Measurements from ENCODE around the gene LRTM2.

LRTM2 gene

DNA sequence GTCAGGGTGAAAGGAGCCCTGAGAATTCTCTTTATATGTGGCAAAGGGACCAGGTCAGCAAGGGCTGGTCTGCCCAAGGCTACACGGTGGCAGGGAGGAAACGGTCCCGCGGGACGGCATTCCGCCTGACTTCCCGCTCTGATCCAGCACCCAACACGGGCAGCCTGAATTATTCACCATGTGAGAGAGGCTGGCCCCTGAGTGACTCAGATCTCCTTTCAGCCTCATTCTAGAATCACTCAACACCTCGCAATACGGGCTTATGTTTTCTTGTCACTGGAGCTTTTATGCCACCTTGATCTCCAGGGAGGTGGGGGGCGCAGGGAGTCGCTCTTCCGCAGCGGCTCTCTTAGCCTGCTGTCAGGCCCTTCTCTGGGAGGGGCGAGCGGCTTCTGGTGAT, 8.5 kb downstream of the LRTM2 start:
- CTCF ChIA-PET, result interaction anchor here (0.6 kb wide), 1 partner anchor 532 kb away, joined by 3 read pairs; no protein-coding TSS in a partner anchor
- Histone ChIP-seq H3K36me3 (ENCODE audit: control insufficient read depth in 2 of 2, insufficient read depth in 1 of 2, low read length in 2 of 2) (no peaks in the 10 kb centered on the region), H3K9me3 (ENCODE audit: control insufficient read depth, insufficient read depth, low read depth, low read length) (no peaks in the 10 kb centered on the region), H3K4me3 (ENCODE audit: low read depth, low read length) (no peak overlapping the region), H3K27ac (ENCODE audit: extremely low read depth, low read depth, low read length) (no peak overlapping the region), H3K4me1 (ENCODE audit: control insufficient read depth, insufficient read depth, low read length) (no peaks in the 10 kb centered on the region)
- peak; percentile 44; the same call in 1 of the 2 replicates for TF ChIP-seq WT1 (tag by site-specific recombination; IDR thresholded peaks at IDR 0.05)
- no peak for TF ChIP-seq ZNF140 (tag by site-specific recombination; IDR thresholded peaks at IDR 0.05)
- TF ChIP-seq ZNF768 (tag by site-specific recombination; IDR thresholded peaks at IDR 0.05), result no peak
- TF ChIP-seq TCF7L2 (IDR thresholded peaks at IDR 0.05; ENCODE audit: borderline replicate concordance, low read depth, low read length), result no peak
- no peak for TF ChIP-seq ZNF391 (tag by site-specific recombination; IDR thresholded peaks at IDR 0.05; ENCODE audit: borderline replicate concordance, low read depth)
- no peak for TF ChIP-seq ZSCAN23 (tag by site-specific recombination; IDR thresholded peaks at IDR 0.05)
- no peak for TF ChIP-seq PRDM10 (tag by site-specific recombination; IDR thresholded peaks at IDR 0.05)
- no peak for TF ChIP-seq ZNF529 (tag by site-specific recombination; IDR thresholded peaks at IDR 0.05; ENCODE audit: insufficient replicate concordance)
- TF ChIP-seq GLI2 (tag by site-specific recombination; IDR thresholded peaks at IDR 0.05; ENCODE audit: borderline replicate concordance, low read depth), result no peak
- TF ChIP-seq ZNF623 (tag by site-specific recombination; IDR thresholded peaks at IDR 0.05), result no peak
- TF ChIP-seq, protein P1, sequence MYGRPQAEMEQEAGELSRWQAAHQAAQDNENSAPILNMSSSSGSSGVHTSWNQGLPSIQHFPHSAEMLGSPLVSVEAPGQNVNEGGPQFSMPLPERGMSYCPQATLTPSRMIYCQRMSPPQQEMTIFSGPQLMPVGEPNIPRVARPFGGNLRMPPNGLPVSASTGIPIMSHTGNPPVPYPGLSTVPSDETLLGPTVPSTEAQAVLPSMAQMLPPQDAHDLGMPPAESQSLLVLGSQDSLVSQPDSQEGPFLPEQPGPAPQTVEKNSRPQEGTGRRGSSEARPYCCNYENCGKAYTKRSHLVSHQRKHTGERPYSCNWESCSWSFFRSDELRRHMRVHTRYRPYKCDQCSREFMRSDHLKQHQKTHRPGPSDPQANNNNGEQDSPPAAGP (tag by site-specific recombination; IDR thresholded peaks at IDR 0.05), result 0 out of 2 replicates have a peak, but pooled peaks have one; percentile 20
- TF ChIP-seq PBX3 (CRISPR knock-in tag; IDR thresholded peaks at IDR 0.05), result no peak
- TF ChIP-seq ZFP41 (tag by site-specific recombination; IDR thresholded peaks at IDR 0.05; ENCODE audit: borderline replicate concordance), result no peak
- no peak for TF ChIP-seq ZNF211 (tag by site-specific recombination; IDR thresholded peaks at IDR 0.05; ENCODE audit: low read depth)
- TF ChIP-seq ZNF133 (tag by site-specific recombination; IDR thresholded peaks at IDR 0.05), result no peak
- no peak for TF ChIP-seq ZNF214 (tag by site-specific recombination; IDR thresholded peaks at IDR 0.05; ENCODE audit: borderline replicate concordance)
- POLR2A ChIA-PET, result no interaction called here

GRCh38 chr12:1829306-1829900, 9.0 kb downstream of the LRTM2 start:
- Histone ChIP-seq H3K4me3 (ENCODE audit: low read depth, low read length) (no peak overlapping the region), H3K4me1 (ENCODE audit: control insufficient read depth, insufficient read depth, low read length) (no peaks in the 10 kb centered on the region), H3K9me3 (ENCODE audit: control insufficient read depth, insufficient read depth, low read depth, low read length) (no peaks in the 10 kb centered on the region), H3K27ac (ENCODE audit: extremely low read depth, low read depth, low read length) (no peak overlapping the region), H3K36me3 (ENCODE audit: control insufficient read depth in 2 of 2, insufficient read depth in 1 of 2, low read length in 2 of 2) (no peaks in the 10 kb centered on the region)
- no peak for TF ChIP-seq OVOL3 (tag by site-specific recombination; IDR thresholded peaks at IDR 0.05)
- TF ChIP-seq ZNF521 (tag by site-specific recombination; IDR thresholded peaks at IDR 0.05), result no peak
- TF ChIP-seq ZNF174 (tag by site-specific recombination; IDR thresholded peaks at IDR 0.05), result no peak
- no peak for TF ChIP-seq ZSCAN4 (tag by site-specific recombination; IDR thresholded peaks at IDR 0.05)
- no peak for TF ChIP-seq ZNF544 (tag by site-specific recombination; IDR thresholded peaks at IDR 0.05)
- no peak for TF ChIP-seq ZNF791 (tag by site-specific recombination; IDR thresholded peaks at IDR 0.05)
- TF ChIP-seq, protein P2, sequence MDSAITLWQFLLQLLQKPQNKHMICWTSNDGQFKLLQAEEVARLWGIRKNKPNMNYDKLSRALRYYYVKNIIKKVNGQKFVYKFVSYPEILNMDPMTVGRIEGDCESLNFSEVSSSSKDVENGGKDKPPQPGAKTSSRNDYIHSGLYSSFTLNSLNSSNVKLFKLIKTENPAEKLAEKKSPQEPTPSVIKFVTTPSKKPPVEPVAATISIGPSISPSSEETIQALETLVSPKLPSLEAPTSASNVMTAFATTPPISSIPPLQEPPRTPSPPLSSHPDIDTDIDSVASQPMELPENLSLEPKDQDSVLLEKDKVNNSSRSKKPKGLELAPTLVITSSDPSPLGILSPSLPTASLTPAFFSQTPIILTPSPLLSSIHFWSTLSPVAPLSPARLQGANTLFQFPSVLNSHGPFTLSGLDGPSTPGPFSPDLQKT (IDR thresholded peaks at IDR 0.05; ENCODE audit: borderline replicate concordance, low read depth, low read length), result no peak
- TF ChIP-seq ZNF155 (tag by site-specific recombination; IDR thresholded peaks at IDR 0.05), result no peak
- POLR2A ChIA-PET, result no interaction called here
- CTCF ChIA-PET, result interaction anchor here (0.6 kb wide), 1 partner anchor 532 kb away, joined by 3 read pairs; no protein-coding TSS in a partner anchor
